HepG2 (cell line): ENCODE results near the gene NUP58. TPM values are rescaled to one million over a fixed set of nuclear protein-coding genes. Genes with fewer than 3 reads are reported as not detected.
A peak's percentile ranks its signal among the peaks of the same experiment; 100 is the strongest.

Experiments
- ATAC-seq: fragments of 200-7000 bp; cut with Tn5 transposase; 3 replicates; pipeline ENCODE4 v1.9.1; 2020; ENCODE audit warnings: mild to moderate bottlenecking, moderate library complexity
- BruUV-seq: library from RNA; stranded (reverse); fragments of 400-500 nt; replicated peaks from 2 replicates; lab custom pipeline; 2021; lab: Mats Ljungman, UMichigan
- CTCF ChIA-PET: fragments of 300-600 bp; formaldehyde crosslinking; extraction: SDS; loops from one replicate; lab custom pipeline; 2021; ENCODE audit warnings: low total read pairs, inconsistent platforms, low intra/inter-chr PET ratio; lab: Yijun Ruan, JAX
- POLR2A ChIA-PET: fragments of 350-600 bp; sonication (Branson Sonifier 250); formaldehyde crosslinking; loops from one replicate; lab custom pipeline; 2020; ENCODE audit warnings: antibody characterized with exemption, inconsistent platforms; lab: Yijun Ruan, JAX
- DNase-seq: peaks from one replicate; pipeline ENCODE4 v3.0.0-alpha.2; 2015; ENCODE audit warnings: low spot score
- FAIRE-seq: peaks from 3 replicates; lab custom pipeline; 2011; peaks lifted over from hg19 to GRCh38; lab: Jason Lieb, UNC
- H2AFZ ChIP-seq: one replicate; pipeline ENCODE4 v1.6.1; 2011; ENCODE audit warnings: low read length, inconsistent platforms
- H3K27ac ChIP-seq: fragments of 300-600 bp; 3 replicates; pipeline ENCODE4 v1.8.0; 2011; ENCODE audit warnings: mixed run types, mild to moderate bottlenecking, mixed read lengths, low read length, inconsistent platforms; ENCODE audit not compliant: insufficient read depth; ENCODE audit errors: extremely low read length
- H3K27me3 ChIP-seq, 2 experiments: fragments of 200-600 bp in 1 of 2; 2 replicates in 1 of 2; 3 replicates in 1 of 2; pipeline versions ENCODE4 v1.6.0 to v1.8.0; 2011; ENCODE audit warnings: low read length in 2 of 2, mild to moderate bottlenecking in 2 of 2, moderate library complexity in 2 of 2, inconsistent platforms in 1 of 2; ENCODE audit not compliant: insufficient read depth in 2 of 2, control insufficient read depth in 1 of 2
- H3K36me3 ChIP-seq, 2 experiments: fragments of 200-600 bp in 1 of 2; replicated peaks in 1 of 2; 2 replicates in 1 of 2; 3 replicates in 1 of 2; pipeline versions ENCODE4 v1.5.1 to v1.8.0; 2011; ENCODE audit warnings: low read length in 2 of 2, inconsistent platforms in 1 of 2; ENCODE audit not compliant: insufficient read depth in 2 of 2, control insufficient read depth in 1 of 2
- H3K4me1 ChIP-seq: 2 replicates; pipeline ENCODE4 v1.5.1; 2012; ENCODE audit warnings: low read length, inconsistent platforms; ENCODE audit not compliant: insufficient read depth
- H3K4me2 ChIP-seq: 2 replicates; pipeline ENCODE4 v1.6.0; 2011; ENCODE audit warnings: low read depth, low read length, inconsistent platforms
- H3K4me3 ChIP-seq, 3 experiments: fragments of 200-600 bp in 1 of 3; sonication (generic), shearing (Covaris generic) in 1 of 3; replicated peaks in 1 of 3; 2 replicates each; pipeline ENCODE4 v1.5.1; 2011 to 2016; ENCODE audit warnings: low read length in 3 of 3, inconsistent platforms in 2 of 3, low read depth in 2 of 3, mild to moderate bottlenecking in 2 of 3, control low read depth in 1 of 3, mixed read lengths in 1 of 3; ENCODE audit not compliant: insufficient read depth in 1 of 3
- H3K79me2 ChIP-seq: one replicate; pipeline ENCODE4 v1.6.1; 2011; ENCODE audit warnings: low read length, inconsistent platforms; ENCODE audit not compliant: insufficient read depth
- H3K9ac ChIP-seq: 2 replicates; pipeline ENCODE4 v1.6.0; 2011; ENCODE audit warnings: mild to moderate bottlenecking, low read depth, low read length, inconsistent platforms; ENCODE audit not compliant: insufficient read depth
- H3K9me3 ChIP-seq: 2 replicates; pipeline ENCODE4 v1.5.1; 2012; ENCODE audit warnings: mild to moderate bottlenecking, low read length
- H4K20me1 ChIP-seq: 2 replicates; pipeline ENCODE4 v1.6.0; 2011; ENCODE audit warnings: inconsistent platforms, mild to moderate bottlenecking, low read length, moderate library complexity; ENCODE audit not compliant: insufficient read depth
- ONECUT2 ChIP-seq: sonication (generic); formaldehyde crosslinking; IDR thresholded peaks from 2 replicates; pipeline ENCODE4 v1.4.0; 2020; ENCODE audit warnings: missing genetic modification reagents
- TEAD3 ChIP-seq: optimal IDR thresholded peaks from 2 replicates; pipeline ENCODE3; 2016; ENCODE audit warnings: borderline replicate concordance
- ZNF318 ChIP-seq: sonication (generic); formaldehyde crosslinking; IDR thresholded peaks from 2 replicates; pipeline ENCODE4 v1.4.0; 2020; ENCODE audit warnings: mild to moderate bottlenecking, missing genetic modification reagents
- ZNF546 ChIP-seq: sonication (generic); formaldehyde crosslinking; conservative IDR thresholded peaks from 2 replicates; pipeline ENCODE4 v1.8.1; 2023; ENCODE audit warnings: mild to moderate bottlenecking, missing genetic modification reagents
- ZNF770 ChIP-seq: sonication (generic); formaldehyde crosslinking; IDR thresholded peaks from 2 replicates; pipeline ENCODE4 v1.5.0; 2020; ENCODE audit warnings: mild to moderate bottlenecking, missing genetic modification reagents
- ZNF800 ChIP-seq: sonication (generic); formaldehyde crosslinking; IDR thresholded peaks from 2 replicates; pipeline ENCODE4 v1.4.0; 2020; ENCODE audit warnings: missing genetic modification reagents
- WGBS: methylation state at CpG from one replicate; pipeline ENCODE4 v1.1.6; 2017; ENCODE audit warnings: low lambda C conversion rate; 5-methylcytosine and 5-hydroxymethylcytosine counted together
- in situ Hi-C: cut with HindIII; loops from 2 replicates; pipeline ENCODE4 v1.10.0; 2017; ENCODE audit warnings: low pct_unique_long_range_greater_than_20kb; ENCODE audit not compliant: extremely low pct_ligation_motif_present
- intact Hi-C: fragments of 100-400 bp; cut with micrococcal nuclease; formaldehyde crosslinking; loops from one replicate; pipeline ENCODE4 v1.10.0; 2022; ENCODE audit not compliant: unreplicated experiment
- polyA plus RNA-seq, 8 experiments: library from polyadenylated mRNA; depleted of rRNA in 3 of 8; stranded (reverse) in 7 of 8; unstranded in 1 of 8; fragments of >200 nt; fragmentation: Illumina TruSeq in 4 of 8; extraction: Trizol in 4 of 8; gene quantifications; 2 replicates each; pipeline versions ENCODE4 v1.2.1 to v1.2.3, GENCODE V29; 2011 to 2016; ENCODE audit warnings: low read depth in 4 of 8, missing spikeins in 1 of 8, mixed read lengths in 1 of 8; ENCODE audit not compliant: insufficient read depth in 1 of 8
- total RNA-seq, 5 experiments: library from RNA; depleted of rRNA; stranded (reverse); fragments of >200 nt; fragmentation: Illumina TruSeq; extraction: Trizol; gene quantifications; 2 replicates each; pipeline ENCODE4 v1.2.3, GENCODE V29; 2016; ENCODE audit warnings: low read depth in 1 of 5

NUP58 gene
- total and polyA plus RNA-seq, 2 of the 13 experiments (the other 11 are each of a cell fraction or from before 2014, with no cell fraction given): 45.4 to 46.5 TPM

- H3K79me2 ChIP-seq: no peaks in the 10 kb centered on the region
- FAIRE-seq: no peak
- H3K36me3 ChIP-seq: peaks cover 1 to 6% of the 10 kb centered on the region in 2 experiments; a peak in 2 of 5 replicates
- WGBS: 74% methylated on average over 2 of the region's 2 CpGs
- POLR2A ChIA-PET: no interaction called here
- H3K27ac ChIP-seq: no peak overlapping the region
- in situ Hi-C loops: no loop called here
- H3K27me3 ChIP-seq: no peaks in the 10 kb centered on the region
- CTCF ChIA-PET: no interaction called here
- no peaks in the 10 kb centered on the region for H3K9me3 ChIP-seq
- no peak for ATAC-seq
- no peak overlapping the region for H3K9ac ChIP-seq
- no peak overlapping the region for H2AFZ ChIP-seq
- TF ChIP-seq TEAD3 (peak; percentile 16), ZNF800 (no peak)
- no peak overlapping the region for H3K4me2 ChIP-seq
- intact Hi-C loops: no loop called here
- peak; percentile 34 for DNase-seq
- no peaks in the 10 kb centered on the region for H4K20me1 ChIP-seq
- BruUV-seq: no TSS peak
- peaks cover 9% of the 10 kb centered on the region for H3K4me1 ChIP-seq
- no peak overlapping the region for H3K4me3 ChIP-seq
Observed at GRCh38 chr13:25253702-25254101, 47.7 kb upstream of the NUP58 start.

GRCh38 chr13:25262261-25262660 is 39.2 kb upstream of the NUP58 start:
- CTCF ChIA-PET: no interaction called here
- FAIRE-seq (no peak), DNase-seq (no peak), ATAC-seq (no peak)
- no peak overlapping the region for H3K9ac ChIP-seq
- BruUV-seq: no TSS peak
- H3K27me3 ChIP-seq: no peaks in the 10 kb centered on the region
- H2AFZ ChIP-seq: no peak overlapping the region
- in situ Hi-C loops (no loop called here), intact Hi-C loops (no loop called here)
- H3K79me2 ChIP-seq: no peaks in the 10 kb centered on the region
- no peaks in the 10 kb centered on the region for H3K9me3 ChIP-seq
- H3K4me3 ChIP-seq: no peak overlapping the region
- POLR2A ChIA-PET: no interaction called here
- no peaks in the 10 kb centered on the region for H4K20me1 ChIP-seq
- WGBS: 95% methylated on average over 4 of the region's 4 CpGs
- no peaks in the 10 kb centered on the region for H3K4me1 ChIP-seq
- no peak overlapping the region for H3K4me2 ChIP-seq
- H3K27ac ChIP-seq: no peak overlapping the region
- peaks cover 7 to 18% of the 10 kb centered on the region in 2 experiments; a peak in 4 of 5 replicates for H3K36me3 ChIP-seq
- no peak for TF ChIP-seq ZNF770 (CRISPR knock-in tag)
- no peak for TF ChIP-seq ONECUT2 (CRISPR knock-in tag)
- TF ChIP-seq ZNF546: no peak
- TF ChIP-seq ZNF318 (CRISPR knock-in tag): no peak
